B cell (primary cell): ENCODE measurements around the gene PTEN. TPM values are rescaled to one million over a fixed set of nuclear protein-coding genes. Genes with fewer than 3 reads are reported as not detected.

Experiments
- ATAC-seq: fragments of 200-7000 bp; cut with Tn5 transposase; one replicate; pipeline ENCODE4 v1.10.0; 2021; ENCODE audit warnings: low read depth, mild to moderate bottlenecking, moderate number of reproducible peaks, moderate library complexity
- CTCF ChIA-PET: fragments of 350-600 bp; sonication (Branson Sonifier 250); formaldehyde crosslinking; loops from one replicate; lab custom pipeline; 2021; ENCODE audit warnings: antibody characterized with exemption, inconsistent platforms; lab: Charles Lee
- POLR2A ChIA-PET: fragments of 350-600 bp; sonication (Branson Sonifier 250); formaldehyde crosslinking; loops from one replicate; lab custom pipeline; 2021; ENCODE audit warnings: antibody characterized with exemption; lab: Charles Lee
- DNase-seq: peaks from one replicate; pipeline ENCODE4 v3.0.0; 2013
- H2AFZ ChIP-seq: 2 replicates; pipeline ENCODE4 v1.6.1; 2012; ENCODE audit warnings: mild to moderate bottlenecking, low read depth, low read length; ENCODE audit not compliant: insufficient read depth, poor library complexity, severe bottlenecking
- H3K27ac ChIP-seq, 2 donors: 1 replicate in 1 of 2; 2 replicates in 1 of 2; pipeline ENCODE4 v1.5.1; 2012 to 2013; ENCODE audit warnings: low read length in 2 of 2, mild to moderate bottlenecking in 2 of 2, moderate library complexity in 1 of 2
- H3K27me3 ChIP-seq, 4 experiments: fragments of 200-600 bp in 1 of 4; sonication (generic) in 1 of 4; replicated peaks in 1 of 4; 1 replicate in 2 of 4; 2 replicates in 2 of 4; pipeline versions ENCODE4 v1.6.1 to v1.7.0; 2013 to 2016; ENCODE audit warnings: low read length in 3 of 4, mild to moderate bottlenecking in 2 of 4, mixed read lengths in 1 of 4, moderate library complexity in 1 of 4; ENCODE audit not compliant: insufficient read depth in 4 of 4, control insufficient read depth in 3 of 4; ENCODE audit errors: control extremely low read depth in 1 of 4
- H3K36me3 ChIP-seq, 2 experiments: replicated peaks in 1 of 2; 1 replicate in 1 of 2; 2 replicates in 1 of 2; pipeline versions ENCODE4 v1.6.1 to v1.7.1; 2013; ENCODE audit warnings: low read length in 1 of 2; ENCODE audit not compliant: insufficient read depth in 2 of 2, control insufficient read depth in 1 of 2; ENCODE audit errors: control extremely low read depth in 1 of 2, extremely low read depth in 1 of 2
- H3K4me1 ChIP-seq, 2 donors: fragments of 200-600 bp in 1 of 2; sonication (generic) in 1 of 2; 1 replicate in 1 of 2; 2 replicates in 1 of 2; pipeline versions ENCODE4 v1.5.1 to v1.6.1; 2013 to 2017; ENCODE audit warnings: low read length in 2 of 2; ENCODE audit not compliant: control insufficient read depth in 2 of 2, insufficient read depth in 2 of 2
- H3K4me2 ChIP-seq: replicated peaks from 2 replicates; pipeline ENCODE3; 2012; ENCODE audit warnings: mild to moderate bottlenecking, low read depth, low read length; ENCODE audit not compliant: poor library complexity, severe bottlenecking
- H3K4me3 ChIP-seq, 5 experiments: fragments of 200-600 bp in 1 of 5; sonication (generic) in 1 of 5; 1 replicate in 3 of 5; 2 replicates in 2 of 5; pipeline versions ENCODE4 v1.5.1 to v1.7.0; 2011 to 2016; ENCODE audit warnings: low read length in 4 of 5, mild to moderate bottlenecking in 4 of 5, low read depth in 2 of 5, control low read depth in 1 of 5, moderate library complexity in 1 of 5; ENCODE audit not compliant: insufficient read depth in 1 of 5; ENCODE audit errors: control extremely low read depth in 1 of 5, extremely low read depth in 1 of 5
- H3K79me2 ChIP-seq: fragments of 200-600 bp; sonication (generic); one replicate; pipeline ENCODE4 v1.6.0; 2016; ENCODE audit warnings: low read length; ENCODE audit not compliant: control insufficient read depth, insufficient read depth
- H3K9ac ChIP-seq: fragments of 200-600 bp; sonication (generic); 2 replicates; pipeline ENCODE4 v1.6.1; 2017; ENCODE audit warnings: mild to moderate bottlenecking, low read length, moderate library complexity
- H3K9me3 ChIP-seq, 3 donors: one replicate each; pipeline versions ENCODE4 v1.6.1 to v1.7.1; 2013; ENCODE audit warnings: low read length in 2 of 3; ENCODE audit not compliant: control insufficient read depth in 2 of 3, insufficient read depth in 1 of 3; ENCODE audit errors: control extremely low read depth in 1 of 3
- H4K20me1 ChIP-seq: 2 replicates; pipeline ENCODE4 v1.6.0; 2012; ENCODE audit warnings: mild to moderate bottlenecking, low read length; ENCODE audit not compliant: insufficient read depth, control insufficient read depth, poor library complexity, severe bottlenecking
- H3K27ac Mint-ChIP-seq: one replicate; pipeline ENCODE4 v1.8.0; 2021; ENCODE audit warnings: mixed read lengths
- H3K27me3 Mint-ChIP-seq: one replicate; pipeline ENCODE4 v1.8.0; 2021; ENCODE audit warnings: mixed read lengths
- H3K4me1 Mint-ChIP-seq: one replicate; pipeline ENCODE4 v1.8.0; 2021; ENCODE audit warnings: mixed read lengths
- H3K4me3 Mint-ChIP-seq: one replicate; pipeline ENCODE4 v1.8.0; 2021; ENCODE audit warnings: mixed read lengths
- H3K9me3 Mint-ChIP-seq: one replicate; pipeline ENCODE4 v1.8.0; 2022; ENCODE audit warnings: mixed read lengths; ENCODE audit not compliant: insufficient read depth
- CTCF ChIP-seq: fragments of 200-600 bp; IDR thresholded peaks from one replicate; pipeline ENCODE4 v1.8.0; 2022; ENCODE audit warnings: antibody characterized with exemption, mild to moderate bottlenecking
- EZH2 ChIP-seq: IDR thresholded peaks from 2 replicates; pipeline ENCODE4 v1.6.1; 2012; ENCODE audit warnings: borderline replicate concordance, low read depth, mild to moderate bottlenecking, moderate library complexity, low read length; ENCODE audit not compliant: insufficient read depth, poor library complexity, severe bottlenecking
- WGBS: methylation state at CpG from one replicate; pipeline ENCODE4 v1.1.5; 2013; ENCODE audit warnings: missing lambda C conversion rate; ENCODE audit not compliant: insufficient coverage; 5-methylcytosine and 5-hydroxymethylcytosine counted together
- intact Hi-C: fragments of 100-400 bp; cut with micrococcal nuclease; formaldehyde crosslinking; loops from one replicate; pipeline ENCODE4 v1.10.0; 2022
- polyA plus RNA-seq: library from polyadenylated mRNA; depleted of rRNA; stranded (reverse); fragments of >200 nt; gene quantifications from 2 replicates; pipeline ENCODE4 v1.2.3, GENCODE V29; 2012
- total RNA-seq, 2 donors: library from RNA; stranded (reverse); fragments of 120-200 nt in 1 of 2; gene quantifications; 1 replicate in 1 of 2; 2 replicates in 1 of 2; pipeline versions ENCODE4 v1.2.3 to v1.2.4, GENCODE V29; 2013 to 2022

The PTEN gene
- total and polyA plus RNA-seq, 2 donors (not counting 1 experiment from before 2014, with no cell fraction given), result 15.2 to 114 TPM

GRCh38 chr10:87873656-87874055, 10.2 kb downstream of the PTEN start:
- H3K27me3 Mint-ChIP-seq, result no peaks in the 10 kb centered on the region
- Histone ChIP-seq H3K4me1 (peaks cover 24 to 46% of the 10 kb centered on the region in 2 donors), H3K27me3 (no peaks in the 10 kb centered on the region), H3K9me3 (no peaks in the 10 kb centered on the region), H3K4me2 (peak overlapping the region; percentile 13), H3K9ac (no peak overlapping the region), H3K79me2 (peaks cover 98% of the 10 kb centered on the region), H3K27ac (peak overlapping the region in 1 of 2 donors; percentile 2), H2AFZ (no peak overlapping the region), H3K36me3 (peaks cover 0 to 2% of the 10 kb centered on the region in 2 experiments), H3K4me3 (no peak overlapping the region), H4K20me1 (peaks cover 17% of the 10 kb centered on the region)
- no peak overlapping the region for H3K4me3 Mint-ChIP-seq
- no peak for ATAC-seq
- H3K4me1 Mint-ChIP-seq, result peaks cover 58% of the 10 kb centered on the region
- 83% methylated on average over 2 of the region's 2 CpGs for WGBS
- intact Hi-C loops, result no loop called here
- no peak for DNase-seq
- TF ChIP-seq CTCF (no peak), EZH2 (no peak)
- no peak overlapping the region for H3K27ac Mint-ChIP-seq
- H3K9me3 Mint-ChIP-seq, result no peaks in the 10 kb centered on the region
- POLR2A ChIA-PET, result no interaction called here
- CTCF ChIA-PET, result interaction anchor here (1.4 to 3.5 kb wide), 2 partner anchors 12 to 516 kb away, joined by 4 to 16 read pairs; partner anchors contain the start of genes KLLN and PTEN

GRCh38 chr10:87875929-87876571, 12.6 kb downstream of the PTEN start:
- intact Hi-C loops, result loop anchor here (1.0 kb wide), 1 partner anchor 8 kb away; no protein-coding TSS in a partner anchor
- no peak for DNase-seq
- ChIA-PET POLR2A (no interaction called here), CTCF (interaction anchor here (0.6 to 0.8 kb wide), 2 partner anchors 30 to 34 kb away, joined by 3 read pairs; no protein-coding TSS in a partner anchor)
- peaks cover 33% of the 10 kb centered on the region for H4K20me1 ChIP-seq
- peaks cover 17 to 26% of the 10 kb centered on the region in 2 donors for H3K4me1 ChIP-seq
- Mint-ChIP-seq H3K9me3 (no peaks in the 10 kb centered on the region), H3K27ac (no peak overlapping the region), H3K27me3 (no peaks in the 10 kb centered on the region), H3K4me1 (peaks cover 48% of the 10 kb centered on the region), H3K4me3 (no peak overlapping the region)
- H3K4me3 ChIP-seq, result no peak overlapping the region
- ATAC-seq, result no peak
- H3K79me2 ChIP-seq, result peaks cover 99% of the 10 kb centered on the region
- H3K4me2 ChIP-seq, result peak overlapping the region; percentile 21
- no peak overlapping the region for H3K27ac ChIP-seq
- H3K36me3 ChIP-seq, result peaks cover 0 to 9% of the 10 kb centered on the region in 2 experiments
- WGBS, result no CpG with 5 or more reads among the region's 4 CpGs
- H3K9ac ChIP-seq, result no peak overlapping the region
- H2AFZ ChIP-seq, result no peak overlapping the region
- TF ChIP-seq CTCF (no peak), EZH2 (no peak)
- no peaks in the 10 kb centered on the region for H3K9me3 ChIP-seq
- no peaks in the 10 kb centered on the region for H3K27me3 ChIP-seq
